ENCODE measurements around the gene ASMTL. TPM values are rescaled to one million over a fixed set of nuclear protein-coding genes. Genes with fewer than 3 reads are reported as not detected.
A peak's percentile ranks its signal among the peaks of the same experiment; 100 is the strongest.

The ASMTL gene
- total and polyA plus RNA-seq, 3 experiments from 2014 or later = 26.1 to 47.9 (median 26.5) TPM

GRCh38 chrX:1387141-1387776 lies 65.5 kb downstream of the ASMTL start:
- ChIA-PET POLR2A (no interaction called here), CTCF (no interaction called here)
- Histone ChIP-seq H3K9me3 (ENCODE audit: low read length) (no peaks in the 10 kb centered on the region), H3K27me3 (ENCODE audit: insufficient read depth, low read length, poor library complexity, severe bottlenecking) (no peaks in the 10 kb centered on the region), H3K36me3 (ENCODE audit: insufficient read depth, low read length) (peaks cover 56% of the 10 kb centered on the region), H3K27ac (ENCODE audit: low read depth, low read length) (no peak overlapping the region), H3K4me1 (ENCODE audit: insufficient read depth, low read length) (peaks cover 32% of the 10 kb centered on the region), H3K4me3 (ENCODE audit: low read length) (no peak overlapping the region)
- H3K9me3 Mint-ChIP-seq = no peaks in the 10 kb centered on the region
- H3K27me3 Mint-ChIP-seq = no peaks in the 10 kb centered on the region
- H3K36me3 Mint-ChIP-seq = peaks cover 15 to 78% (median 15%) of the 10 kb centered on the region in 3 donors
- no peak overlapping the region for H3K27ac Mint-ChIP-seq
- peaks cover 24 to 40% (median 35%) of the 10 kb centered on the region in 3 donors for H3K4me1 Mint-ChIP-seq
- peak overlapping the region in 1 of 7 donors; percentile 60 for H3K4me3 Mint-ChIP-seq
- peak in 1 of 5 donors; percentile 46 for DNase-seq

- peaks cover 32% of the 10 kb centered on the region for H3K4me1 ChIP-seq (ENCODE audit: insufficient read depth, low read length)
- no peak for DNase-seq
- peaks cover 56% of the 10 kb centered on the region for H3K36me3 ChIP-seq (ENCODE audit: insufficient read depth, low read length)
- H3K4me1 Mint-ChIP-seq = peaks cover 24 to 43% (median 35%) of the 10 kb centered on the region in 3 donors
- H3K27ac Mint-ChIP-seq = peak overlapping the region in 1 of 8 donors; percentile 61
- no peaks in the 10 kb centered on the region for H3K27me3 ChIP-seq (ENCODE audit: insufficient read depth, low read length, poor library complexity, severe bottlenecking)
- no peaks in the 10 kb centered on the region for H3K9me3 ChIP-seq (ENCODE audit: low read length)
- no peak overlapping the region for H3K27ac ChIP-seq (ENCODE audit: low read depth, low read length)
- POLR2A ChIA-PET = no interaction called here
- no peaks in the 10 kb centered on the region for H3K27me3 Mint-ChIP-seq
- H3K4me3 ChIP-seq (ENCODE audit: low read length) = no peak overlapping the region
- no peaks in the 10 kb centered on the region for H3K9me3 Mint-ChIP-seq
- H3K36me3 Mint-ChIP-seq = peaks cover 15 to 76% (median 15%) of the 10 kb centered on the region in 3 donors
- H3K4me3 Mint-ChIP-seq = peak overlapping the region in 1 of 7 donors; percentile 72
- CTCF ChIA-PET = no interaction called here
Observed at GRCh38 chrX:1386338-1387127, 66.2 kb downstream of the ASMTL start.

- ChIA-PET POLR2A (no interaction called here), CTCF (no interaction called here)
- Mint-ChIP-seq H3K9me3 (no peaks in the 10 kb centered on the region), H3K4me1 (peaks cover 18 to 35% (median 27%) of the 10 kb centered on the region in 3 donors), H3K4me3 (peak overlapping the region in 1 of 7 donors; percentile 61), H3K36me3 (peaks cover 15 to 69% (median 15%) of the 10 kb centered on the region in 3 donors), H3K27me3 (no peaks in the 10 kb centered on the region), H3K27ac (peak overlapping the region in 2 of 8 donors; percentile 12 to 70)
- no peak overlapping the region for H3K4me3 ChIP-seq (ENCODE audit: low read length)
- H3K4me1 ChIP-seq (ENCODE audit: insufficient read depth, low read length) = peaks cover 24% of the 10 kb centered on the region
- H3K27me3 ChIP-seq (ENCODE audit: insufficient read depth, low read length, poor library complexity, severe bottlenecking) = no peaks in the 10 kb centered on the region
- H3K36me3 ChIP-seq (ENCODE audit: insufficient read depth, low read length) = peaks cover 54% of the 10 kb centered on the region
- no peak overlapping the region for H3K27ac ChIP-seq (ENCODE audit: low read depth, low read length)
- DNase-seq = no peak
- H3K9me3 ChIP-seq (ENCODE audit: low read length) = no peaks in the 10 kb centered on the region
Observed at GRCh38 chrX:1385253-1386223, 67.2 kb downstream of the ASMTL start.

- H3K36me3 Mint-ChIP-seq = peaks cover 13 to 63% (median 15%) of the 10 kb centered on the region in 3 donors
- H3K27me3 Mint-ChIP-seq = no peaks in the 10 kb centered on the region
- no peaks in the 10 kb centered on the region for H3K9me3 Mint-ChIP-seq
- no peak for DNase-seq
- POLR2A ChIA-PET = no interaction called here
- H3K27ac Mint-ChIP-seq = peak overlapping the region in 2 of 8 donors; percentile 70 to 76
- peaks cover 21 to 32% (median 21%) of the 10 kb centered on the region in 3 donors for H3K4me1 Mint-ChIP-seq
- Histone ChIP-seq H3K9me3 (ENCODE audit: low read length) (no peaks in the 10 kb centered on the region), H3K4me1 (ENCODE audit: insufficient read depth, low read length) (peaks cover 16% of the 10 kb centered on the region), H3K36me3 (ENCODE audit: insufficient read depth, low read length) (peaks cover 48% of the 10 kb centered on the region), H3K27me3 (ENCODE audit: insufficient read depth, low read length, poor library complexity, severe bottlenecking) (no peaks in the 10 kb centered on the region), H3K4me3 (ENCODE audit: low read length) (no peak overlapping the region), H3K27ac (ENCODE audit: low read depth, low read length) (no peak overlapping the region)
- CTCF ChIA-PET = no interaction called here
- H3K4me3 Mint-ChIP-seq = peak overlapping the region in 2 of 7 donors; percentile 61 to 71
Observed at GRCh38 chrX:1384658-1385252, 68.0 kb downstream of the ASMTL start.

GRCh38 chrX:1380672-1381233 lies 72.0 kb downstream of the ASMTL start:
- Mint-ChIP-seq H3K27ac (peak overlapping the region in 1 of 8 donors; percentile 83), H3K27me3 (no peaks in the 10 kb centered on the region)
- CTCF ChIA-PET = no interaction called here

GRCh38 chrX:1378306-1378759 lies 74.4 kb downstream of the ASMTL start:
- peak in 1 of 5 donors; percentile 45 for DNase-seq
- Histone ChIP-seq H3K27me3 (ENCODE audit: insufficient read depth, low read length, poor library complexity, severe bottlenecking) (no peaks in the 10 kb centered on the region), H3K36me3 (ENCODE audit: insufficient read depth, low read length) (no peaks in the 10 kb centered on the region), H3K4me3 (ENCODE audit: low read length) (no peak overlapping the region), H3K4me1 (ENCODE audit: insufficient read depth, low read length) (no peaks in the 10 kb centered on the region), H3K9me3 (ENCODE audit: low read length) (no peaks in the 10 kb centered on the region), H3K27ac (ENCODE audit: low read depth, low read length) (no peak overlapping the region)
- no peaks in the 10 kb centered on the region for H3K27me3 Mint-ChIP-seq
- ChIA-PET POLR2A (no interaction called here), CTCF (no interaction called here)
- H3K27ac Mint-ChIP-seq = no peak overlapping the region
- H3K4me1 Mint-ChIP-seq = peaks cover 0 to 10% (median 3%) of the 10 kb centered on the region in 3 donors
- H3K36me3 Mint-ChIP-seq = peaks cover 0 to 1% (median 0%) of the 10 kb centered on the region in 3 donors
- no peaks in the 10 kb centered on the region for H3K9me3 Mint-ChIP-seq
- H3K4me3 Mint-ChIP-seq = no peak overlapping the region

More at GRCh38 chrX:1380672-1381233, 72.0 kb downstream of the ASMTL start:
- H3K4me1 Mint-ChIP-seq = peaks cover 0 to 10% (median 3%) of the 10 kb centered on the region in 3 donors
- H3K36me3 ChIP-seq (ENCODE audit: insufficient read depth, low read length) = peaks cover 8% of the 10 kb centered on the region
- H3K4me3 Mint-ChIP-seq = no peak overlapping the region
- DNase-seq = peak in 1 of 5 donors; percentile 29
- no peaks in the 10 kb centered on the region for H3K27me3 ChIP-seq (ENCODE audit: insufficient read depth, low read length, poor library complexity, severe bottlenecking)
- POLR2A ChIA-PET = no interaction called here
- H3K36me3 Mint-ChIP-seq = peaks cover 0 to 23% (median 7%) of the 10 kb centered on the region in 3 donors
- H3K27ac ChIP-seq (ENCODE audit: low read depth, low read length) = no peak overlapping the region
- no peaks in the 10 kb centered on the region for H3K9me3 ChIP-seq (ENCODE audit: low read length)
- no peak overlapping the region for H3K4me3 ChIP-seq (ENCODE audit: low read length)
- H3K4me1 ChIP-seq (ENCODE audit: insufficient read depth, low read length) = no peaks in the 10 kb centered on the region
- H3K9me3 Mint-ChIP-seq = no peaks in the 10 kb centered on the region

- no peaks in the 10 kb centered on the region for H3K27me3 Mint-ChIP-seq
- H3K27me3 ChIP-seq (ENCODE audit: insufficient read depth, low read length, poor library complexity, severe bottlenecking) = no peaks in the 10 kb centered on the region
- H3K4me3 ChIP-seq (ENCODE audit: low read length) = no peak overlapping the region
- H3K4me1 Mint-ChIP-seq = no peaks in the 10 kb centered on the region
- DNase-seq = no peak
- H3K36me3 Mint-ChIP-seq = peaks cover 0 to 4% (median 0%) of the 10 kb centered on the region in 3 donors
- H3K27ac ChIP-seq (ENCODE audit: low read depth, low read length) = no peak overlapping the region
- H3K36me3 ChIP-seq (ENCODE audit: insufficient read depth, low read length) = no peaks in the 10 kb centered on the region
- POLR2A ChIA-PET = no interaction called here
- peak overlapping the region in 2 of 8 donors; percentile 21 to 72 for H3K27ac Mint-ChIP-seq
- peaks cover 0 to 1% (median 0%) of the 10 kb centered on the region in 5 donors for H3K9me3 Mint-ChIP-seq
- no peaks in the 10 kb centered on the region for H3K4me1 ChIP-seq (ENCODE audit: insufficient read depth, low read length)
- H3K4me3 Mint-ChIP-seq = no peak overlapping the region
- H3K9me3 ChIP-seq (ENCODE audit: low read length) = no peaks in the 10 kb centered on the region
- CTCF ChIA-PET = no interaction called here
Observed at GRCh38 chrX:1368385-1368698, 84.4 kb downstream of the ASMTL start.

Measured in CD8-positive, alpha-beta memory T cell (primary cell).